OCI-LY1 (cell line): ENCODE results near the gene DNAAF1.

Experiments used
- EZH2 ChIP-seq: fragments of 200-600 bp; sonication (generic), shearing (Covaris generic); IDR thresholded peaks from 2 replicates; pipeline ENCODE4 v1.8.0; 2017; ENCODE audit warnings: borderline replicate concordance, mixed run types, mild to moderate bottlenecking, antibody characterized with exemption, low read length, moderate library complexity, mixed read lengths
- TF ChIP-seq, protein P1 (sequence below): fragments of 200-600 bp; sonication (generic), shearing (Covaris generic); IDR thresholded peaks from 2 replicates; pipeline ENCODE4 v1.5.1; 2017; ENCODE audit warnings: mild to moderate bottlenecking, antibody characterized with exemption, low read length, moderate library complexity, mixed read lengths

DNA sequence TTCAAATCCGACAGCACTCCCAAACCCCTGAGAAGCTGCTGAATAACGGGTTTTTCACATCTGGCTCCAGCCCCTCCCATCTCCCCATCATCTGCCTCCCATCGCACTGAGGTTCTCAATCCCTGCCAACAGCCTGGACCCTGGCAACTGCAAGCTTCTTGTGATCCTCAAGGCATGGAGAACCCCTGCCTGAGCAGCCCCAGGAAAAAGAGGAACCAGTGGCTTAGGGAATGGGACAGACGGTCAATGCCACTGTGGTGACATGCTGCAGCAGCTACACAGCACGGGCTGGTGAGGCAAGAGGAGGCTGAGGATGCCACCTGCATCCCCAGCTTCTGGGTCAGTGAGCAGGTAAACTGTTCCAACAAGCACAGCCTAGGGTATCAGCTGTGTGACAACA lies 25.1 kb upstream of the DNAAF1 start:
- TF ChIP-seq, protein P1, sequence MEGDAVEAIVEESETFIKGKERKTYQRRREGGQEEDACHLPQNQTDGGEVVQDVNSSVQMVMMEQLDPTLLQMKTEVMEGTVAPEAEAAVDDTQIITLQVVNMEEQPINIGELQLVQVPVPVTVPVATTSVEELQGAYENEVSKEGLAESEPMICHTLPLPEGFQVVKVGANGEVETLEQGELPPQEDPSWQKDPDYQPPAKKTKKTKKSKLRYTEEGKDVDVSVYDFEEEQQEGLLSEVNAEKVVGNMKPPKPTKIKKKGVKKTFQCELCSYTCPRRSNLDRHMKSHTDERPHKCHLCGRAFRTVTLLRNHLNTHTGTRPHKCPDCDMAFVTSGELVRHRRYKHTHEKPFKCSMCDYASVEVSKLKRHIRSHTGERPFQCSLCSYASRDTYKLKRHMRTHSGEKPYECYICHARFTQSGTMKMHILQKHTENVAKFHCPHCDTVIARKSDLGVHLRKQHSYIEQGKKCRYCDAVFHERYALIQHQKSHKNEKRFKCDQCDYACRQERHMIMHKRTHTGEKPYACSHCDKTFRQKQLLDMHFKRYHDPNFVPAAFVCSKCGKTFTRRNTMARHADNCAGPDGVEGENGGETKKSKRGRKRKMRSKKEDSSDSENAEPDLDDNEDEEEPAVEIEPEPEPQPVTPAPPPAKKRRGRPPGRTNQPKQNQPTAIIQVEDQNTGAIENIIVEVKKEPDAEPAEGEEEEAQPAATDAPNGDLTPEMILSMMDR, result no peak
- TF ChIP-seq EZH2, result no peak
